A549 (cell line): ENCODE results near the gene CLDN34. TPM values are rescaled to one million over a fixed set of nuclear protein-coding genes. Genes with fewer than 3 reads are reported as not detected.

Experiments
- ATAC-seq, 2 experiments: fragments of 200-7000 bp in 1 of 2; fragments of >200 bp in 1 of 2; cut with Nextera tagmentation in 1 of 2; cut with Tn5 transposase in 1 of 2; 3 replicates each; pipeline versions ENCODE4 v1.8.0 to v1.9.1; 2018 to 2020; ENCODE audit warnings: mild to moderate bottlenecking in 1 of 2, moderate library complexity in 1 of 2
- CTCF ChIA-PET: fragments of 300-600 bp; sonication (Branson Sonifier 250); formaldehyde crosslinking; extraction: SDS; loops from one replicate; lab custom pipeline; 2021; ENCODE audit warnings: antibody characterized with exemption, inconsistent platforms; lab: Yijun Ruan, JAX
- POLR2A ChIA-PET: fragments of 350-600 bp; formaldehyde crosslinking; extraction: SDS; loops from one replicate; lab custom pipeline; 2021; ENCODE audit warnings: antibody characterized with exemption, inconsistent platforms; lab: Yijun Ruan, JAX
- DNase-seq, 2 experiments: peaks; one replicate each; pipeline versions ENCODE4 v3.0.0 to v3.0.0-alpha.2; 2011 to 2016; ENCODE audit warnings: low read depth in 1 of 2, low spot score in 1 of 2
- FAIRE-seq: peaks from 2 replicates; lab custom pipeline; 2011; peaks lifted over from hg19 to GRCh38; lab: Jason Lieb, UNC
- H3K27ac ChIP-seq, 2 experiments: fragments of >200 bp; sonication (Bioruptor Twin); formaldehyde crosslinking; 3 replicates each; pipeline ENCODE4 v1.5.1; 2016 to 2017
- H3K4me1 ChIP-seq: fragments of >200 bp; sonication (Bioruptor Twin); formaldehyde crosslinking; 3 replicates; pipeline ENCODE4 v1.6.1; 2016
- H3K4me2 ChIP-seq: fragments of >200 bp; sonication (Bioruptor Twin); formaldehyde crosslinking; 3 replicates; pipeline ENCODE4 v1.6.1; 2016
- H3K4me3 ChIP-seq: fragments of >200 bp; sonication (Bioruptor Twin); formaldehyde crosslinking; 3 replicates; pipeline ENCODE4 v1.5.1; 2016
- H3K9me3 ChIP-seq: fragments of >200 bp; sonication (Bioruptor Twin); formaldehyde crosslinking; 3 replicates; pipeline ENCODE4 v1.6.1; 2016
- CBX2 ChIP-seq: fragments of 200-600 bp; sonication (generic); IDR thresholded peaks from 2 replicates; pipeline ENCODE4 v1.6.1; 2016; ENCODE audit warnings: low read depth, mild to moderate bottlenecking, borderline replicate concordance
- CBX8 ChIP-seq: fragments of 200-600 bp; sonication (generic); IDR thresholded peaks from 2 replicates; pipeline ENCODE4 v1.6.1; 2016
- CHD4 ChIP-seq: fragments of 200-600 bp; sonication (generic); IDR thresholded peaks from 2 replicates; pipeline ENCODE4 v1.6.1; 2016; ENCODE audit warnings: antibody characterized with exemption, mild to moderate bottlenecking, borderline replicate concordance
- EHF ChIP-seq: fragments of 250-450 bp; sonication (Bioruptor Pico); IDR thresholded peaks from 2 replicates; pipeline ENCODE4 v1.5.0; 2020; ENCODE audit warnings: mild to moderate bottlenecking
- EHMT2 ChIP-seq: fragments of 200-600 bp; sonication (generic); IDR thresholded peaks from 2 replicates; pipeline ENCODE4 v1.6.1; 2016; ENCODE audit warnings: antibody characterized with exemption, low read depth, mild to moderate bottlenecking, moderate library complexity
- FOSL2 ChIP-seq, 2 experiments: fragments of 450-650 bp in 1 of 2; fragments of >200 bp in 1 of 2; sonication (Bioruptor Twin) in 1 of 2; formaldehyde crosslinking; IDR thresholded peaks; 2 replicates each; pipeline versions ENCODE4 v1.5.0 to v1.6.1; 2016 to 2020; ENCODE audit warnings: mild to moderate bottlenecking in 1 of 2, moderate library complexity in 1 of 2
- FOXS1 ChIP-seq: fragments of 250-450 bp; sonication (Bioruptor Pico); IDR thresholded peaks from 2 replicates; pipeline ENCODE4 v1.5.0; 2020; ENCODE audit warnings: mild to moderate bottlenecking, moderate library complexity
- GATA3 ChIP-seq: IDR thresholded peaks from 2 replicates; pipeline ENCODE4 v1.6.1; 2012; ENCODE audit warnings: borderline replicate concordance
- HDAC2 ChIP-seq: fragments of 200-600 bp; sonication (generic); IDR thresholded peaks from 2 replicates; pipeline ENCODE4 v1.6.1; 2016
- HES2 ChIP-seq: fragments of >200 bp; sonication (Bioruptor Twin); formaldehyde crosslinking; IDR thresholded peaks from 2 replicates; pipeline ENCODE4 v1.6.1; 2016
- HEYL ChIP-seq: fragments of 250-450 bp; sonication (Bioruptor Pico); IDR thresholded peaks from 2 replicates; pipeline ENCODE4 v1.8.0; 2021; ENCODE audit warnings: mild to moderate bottlenecking, moderate library complexity
- HOXB5 ChIP-seq: fragments of 250-450 bp; sonication (Bioruptor Pico); IDR thresholded peaks from 2 replicates; pipeline ENCODE4 v1.5.0; 2020; ENCODE audit warnings: mild to moderate bottlenecking, moderate library complexity
- JUN ChIP-seq, 2 experiments: fragments of >200 bp; sonication (Bioruptor Twin); formaldehyde crosslinking; IDR thresholded peaks; 2 replicates in 1 of 2; 3 replicates in 1 of 2; pipeline ENCODE4 v1.6.1; 2016 to 2017
- JUNB ChIP-seq: fragments of >200 bp; sonication (Bioruptor Twin); formaldehyde crosslinking; IDR thresholded peaks from 2 replicates; pipeline ENCODE4 v1.6.1; 2016
- KDM1A ChIP-seq: fragments of 200-600 bp; sonication (generic); IDR thresholded peaks from 2 replicates; pipeline ENCODE4 v1.6.1; 2016; ENCODE audit warnings: low read depth, mild to moderate bottlenecking
- MAX ChIP-seq: IDR thresholded peaks from 2 replicates; pipeline ENCODE4 v1.6.1; 2012
- MYC ChIP-seq: IDR thresholded peaks from 2 replicates; pipeline ENCODE4 v1.6.1; 2012; ENCODE audit warnings: mild to moderate bottlenecking, inconsistent platforms, low read length, improper control_type of control experiment, borderline replicate concordance
- NFE2L2 ChIP-seq: fragments of 150-350 bp; conservative IDR thresholded peaks from 2 replicates; pipeline ENCODE4 v1.6.1; 2014; ENCODE audit warnings: low read length
- NR3C1 ChIP-seq: fragments of >200 bp; sonication (Bioruptor Twin); formaldehyde crosslinking; IDR thresholded peaks from 3 replicates; pipeline ENCODE4 v1.6.1; 2017
- PHF8 ChIP-seq: fragments of 200-600 bp; sonication (generic); IDR thresholded peaks from 2 replicates; pipeline ENCODE4 v1.6.1; 2016; ENCODE audit warnings: low read depth, mild to moderate bottlenecking, antibody characterized with exemption, moderate library complexity, borderline replicate concordance
- RAD21 ChIP-seq, 2 experiments: fragments of >200 bp in 1 of 2; sonication (Bioruptor Twin) in 1 of 2; formaldehyde crosslinking in 1 of 2; IDR thresholded peaks in 1 of 2; conservative IDR thresholded peaks in 1 of 2; 2 replicates in 1 of 2; 3 replicates in 1 of 2; pipeline ENCODE4 v1.6.1; 2012 to 2018; ENCODE audit warnings: inconsistent platforms in 1 of 2
- RCOR1 ChIP-seq: fragments of 150-350 bp; IDR thresholded peaks from 2 replicates; pipeline ENCODE4 v1.6.1; 2014; ENCODE audit warnings: antibody characterized with exemption, low read length, low read depth
- USF2 ChIP-seq: fragments of 450-650 bp; IDR thresholded peaks from 2 replicates; pipeline ENCODE4 v1.6.1; 2014; ENCODE audit warnings: antibody characterized with exemption
- WGBS: methylation state at CpG from one replicate; pipeline ENCODE4 v1.1.6; 2017; ENCODE audit errors: missing lambda C conversion rate; 5-methylcytosine and 5-hydroxymethylcytosine counted together
- polyA minus RNA-seq: library from RNA; depleted of rRNA, polyadenylated mRNA; stranded (reverse); fragments of >200 nt; gene quantifications from 2 replicates; pipeline ENCODE4 v1.2.3, GENCODE V29; 2011; rRNA and poly(A)+ RNA removed
- polyA plus RNA-seq, 4 experiments: library from polyadenylated mRNA; depleted of rRNA in 3 of 4; stranded (reverse); fragments of >200 nt; fragmentation: RNase III in 1 of 4; extraction: RNeasy Plus Mini Kit Qiagen cat#74134 plus additional on column Dnase treatment in 1 of 4; gene quantifications; 2 replicates in 3 of 4; 3 replicates in 1 of 4; pipeline ENCODE4 v1.2.3, GENCODE V29; 2011 to 2017
- TF ChIP-seq, protein P1 (sequence below): IDR thresholded peaks from 2 replicates; pipeline ENCODE4 v1.6.1; 2012
- TF ChIP-seq, protein P2 (sequence below): IDR thresholded peaks from 2 replicates; pipeline ENCODE4 v1.6.1; 2012; ENCODE audit warnings: low read depth, borderline replicate concordance

CLDN34 gene, protein sequence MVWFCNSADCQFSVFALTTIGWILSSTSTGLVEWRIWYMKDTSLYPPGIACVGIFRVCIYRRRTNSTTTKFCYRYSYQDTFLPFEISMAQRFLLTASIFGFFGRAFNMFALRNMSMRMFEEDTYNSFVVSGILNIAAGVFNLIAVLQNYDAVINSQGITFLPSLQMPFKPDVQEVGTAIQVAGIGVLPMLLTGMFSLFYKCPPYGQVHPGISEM
- not detected in 2 replicates for polyA plus RNA-seq (2011; rRNA removed)
- polyA plus RNA-seq (2012; cell fraction: cytosol; rRNA removed), result not detected in 2 replicates
- not detected in 2 replicates for polyA plus RNA-seq (2012; cell fraction: nucleus; rRNA removed)
- polyA plus RNA-seq (2017; fragmentation: RNase III; extraction: RNeasy Plus Mini Kit Qiagen cat#74134 plus additional on column Dnase treatment), result not detected in 3 replicates
- not detected in 2 replicates for polyA minus RNA-seq

DNA sequence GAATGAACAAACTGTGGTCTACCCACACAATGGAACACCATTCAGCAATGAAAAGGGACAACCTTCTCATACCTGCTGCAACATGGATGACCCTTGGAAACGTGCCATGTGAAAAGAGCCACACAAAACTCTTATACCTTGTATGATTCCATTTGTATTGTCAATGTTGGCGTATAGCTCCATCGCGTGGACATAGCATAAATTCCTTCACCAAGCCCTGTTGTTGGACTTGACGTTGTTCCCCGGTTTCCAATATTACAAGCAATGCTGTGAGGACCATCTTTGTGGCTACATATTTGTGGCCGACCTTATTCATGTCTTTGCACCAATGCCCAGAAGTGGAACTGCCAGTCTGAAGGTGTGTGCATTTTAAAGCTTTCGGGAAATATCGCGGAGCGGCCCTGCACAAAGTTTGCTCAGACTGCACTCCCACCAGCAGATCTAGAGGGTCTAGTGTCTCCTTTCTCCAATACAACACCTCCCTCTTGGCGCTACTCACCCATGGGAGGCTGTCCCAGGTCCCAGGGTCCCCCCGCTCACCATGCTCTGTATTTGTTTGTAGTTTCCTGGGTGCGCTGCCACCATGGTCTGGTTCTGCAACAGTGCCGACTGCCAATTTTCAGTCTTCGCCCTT lies at the start of gene CLDN34:
Gene CLDN34 (plus strand): TSS at position 584 of the 634 bp plus-strand sequence. CDS start 0 bp downstream, at position 584.
- TF ChIP-seq CBX2 (no peak), MYC (no peak), HEYL (no peak), MAX (no peak), FOSL2 (IDR thresholded peaks at IDR 0.05) (no peak), FOSL2 (CRISPR knock-in tag; IDR thresholded peaks at IDR 0.05) (no peak), HDAC2 (no peak)
- ChIA-PET POLR2A (no interaction called here), CTCF (interaction anchor here (0.9 to 1.0 kb wide), 2 partner anchors 153 to 1150 kb away, joined by 3 read pairs; no protein-coding TSS in a partner anchor)
- Histone ChIP-seq H3K4me2 (no peak within 1 kb of the TSS), H3K4me1 (no peaks in the 10 kb centered on the region), H3K9me3 (no peaks in the 10 kb centered on the region), H3K4me3 (no peak within 1 kb of the TSS), H3K27ac (no peak within 1 kb of the TSS)
- FAIRE-seq (no peak), DNase-seq (no peak), ATAC-seq (no peak)
- 58% methylated on average over 16 of the region's 16 CpGs for WGBS

DNA sequence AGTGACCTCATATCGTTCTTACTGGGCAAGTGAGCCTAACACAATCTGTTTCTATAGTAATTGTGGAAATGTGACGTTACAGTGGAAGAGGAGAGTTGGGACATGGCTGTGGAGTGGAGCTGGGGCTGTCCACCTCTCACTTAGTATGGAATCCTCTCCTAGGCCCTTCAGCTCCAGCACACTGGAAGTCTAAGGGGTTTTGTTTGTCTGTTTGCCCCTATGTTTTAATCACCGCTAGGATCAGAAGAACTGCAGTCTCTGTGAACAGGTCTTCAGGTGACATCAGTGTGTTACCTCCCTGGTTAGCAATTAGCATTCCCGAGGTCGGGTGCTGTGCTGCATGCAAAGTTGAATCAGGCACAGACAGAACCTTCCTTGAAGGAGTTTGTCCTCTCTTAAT lies 49.3 kb upstream of the CLDN34 start:
- ChIA-PET CTCF (no interaction called here), POLR2A (no interaction called here)
- no peak overlapping the region for H3K27ac ChIP-seq
- H3K4me3 ChIP-seq, result no peak overlapping the region
- TF ChIP-seq EHF (CRISPR knock-in tag), result no peak
- no peak for TF ChIP-seq JUN (IDR thresholded peaks at IDR 0.05)
- no peak for TF ChIP-seq MYC
- no peak for TF ChIP-seq HES2
- no peak for TF ChIP-seq NFE2L2
- TF ChIP-seq GATA3, result no peak
- TF ChIP-seq, protein P1, sequence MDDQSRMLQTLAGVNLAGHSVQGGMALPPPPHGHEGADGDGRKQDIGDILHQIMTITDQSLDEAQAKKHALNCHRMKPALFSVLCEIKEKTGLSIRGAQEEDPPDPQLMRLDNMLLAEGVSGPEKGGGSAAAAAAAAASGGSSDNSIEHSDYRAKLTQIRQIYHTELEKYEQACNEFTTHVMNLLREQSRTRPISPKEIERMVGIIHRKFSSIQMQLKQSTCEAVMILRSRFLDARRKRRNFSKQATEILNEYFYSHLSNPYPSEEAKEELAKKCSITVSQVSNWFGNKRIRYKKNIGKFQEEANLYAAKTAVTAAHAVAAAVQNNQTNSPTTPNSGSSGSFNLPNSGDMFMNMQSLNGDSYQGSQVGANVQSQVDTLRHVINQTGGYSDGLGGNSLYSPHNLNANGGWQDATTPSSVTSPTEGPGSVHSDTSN, result no peak
- TF ChIP-seq USF2, result no peak
- no peak for TF ChIP-seq MAX
- TF ChIP-seq CBX8, result no peak
- TF ChIP-seq JUNB, result no peak
- TF ChIP-seq RAD21 (conservative IDR thresholded peaks at IDR 0.05 in 1 of 2, IDR thresholded peaks at IDR 0.05 in 1 of 2), result no peak
- TF ChIP-seq, all 56 proteins: peak for 0
- no peak overlapping the region for H3K4me2 ChIP-seq
- no peak for ATAC-seq
- FAIRE-seq, result no peak
- no peak for DNase-seq
- H3K4me1 ChIP-seq, result no peaks in the 10 kb centered on the region
- H3K9me3 ChIP-seq, result no peaks in the 10 kb centered on the region
- 34% methylated on average over 5 of the region's 5 CpGs for WGBS

DNA sequence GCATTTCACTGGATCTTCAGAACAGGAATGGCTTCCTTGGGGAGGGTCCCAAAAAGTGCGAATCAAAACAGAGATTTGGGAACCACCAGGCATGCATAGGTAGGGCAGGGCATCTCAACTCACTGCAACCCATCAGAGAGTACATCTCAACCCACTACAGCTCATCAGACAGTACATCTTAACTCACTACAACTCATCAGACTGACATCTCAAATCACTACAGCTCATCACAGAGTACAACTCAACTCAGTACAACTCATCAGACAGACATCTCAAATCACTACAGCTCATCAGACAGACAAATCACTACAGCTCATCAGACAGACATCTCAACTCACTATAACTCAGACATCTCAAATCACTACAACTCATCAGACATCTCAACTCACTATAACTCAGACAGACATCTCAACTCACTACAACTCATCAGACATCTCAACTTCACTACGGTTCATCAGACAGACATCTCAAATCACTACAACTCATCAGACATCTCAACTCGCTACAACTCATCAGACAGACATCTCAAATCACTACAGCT lies 47.5 kb upstream of the CLDN34 start:
- Histone ChIP-seq H3K4me3 (no peak overlapping the region), H3K27ac (no peak overlapping the region), H3K4me1 (no peaks in the 10 kb centered on the region), H3K9me3 (no peaks in the 10 kb centered on the region), H3K4me2 (no peak overlapping the region)
- FAIRE-seq (peak; percentile 90), ATAC-seq (no peak; a peak in 1 of 6 replicates), DNase-seq (no peak)
- ChIA-PET POLR2A (no interaction called here), CTCF (interaction anchor here (1.3 kb wide), 1 partner anchor 15 kb away, joined by 4 read pairs; no protein-coding TSS in a partner anchor)
- WGBS, result 8% methylated on average over 3 of the region's 3 CpGs
- TF ChIP-seq CHD4 (no peak), PHF8 (no peak), NR3C1 (no peak), HOXB5 (CRISPR knock-in tag) (no peak), RAD21 (conservative IDR thresholded peaks at IDR 0.05 in 1 of 2, IDR thresholded peaks at IDR 0.05 in 1 of 2) (no peak), KDM1A (no peak), FOXS1 (CRISPR knock-in tag) (no peak), JUNB (no peak), EHF (CRISPR knock-in tag) (no peak), MYC (no peak), USF2 (no peak), EHMT2 (no peak), RCOR1 (no peak)
- TF ChIP-seq, protein P2, sequence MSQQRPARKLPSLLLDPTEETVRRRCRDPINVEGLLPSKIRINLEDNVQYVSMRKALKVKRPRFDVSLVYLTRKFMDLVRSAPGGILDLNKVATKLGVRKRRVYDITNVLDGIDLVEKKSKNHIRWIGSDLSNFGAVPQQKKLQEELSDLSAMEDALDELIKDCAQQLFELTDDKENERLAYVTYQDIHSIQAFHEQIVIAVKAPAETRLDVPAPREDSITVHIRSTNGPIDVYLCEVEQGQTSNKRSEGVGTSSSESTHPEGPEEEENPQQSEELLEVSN, result no peak
